SK-MEL-5 (cell line): ENCODE data around the gene GCG. TPM values are rescaled to one million over a fixed set of nuclear protein-coding genes. Genes with fewer than 3 reads are reported as not detected.

Source experiments
- DNase-seq: peaks from one replicate; pipeline ENCODE4 v3.0.0-alpha.2; 2016; ENCODE audit warnings: low read depth, low spot score
- in situ Hi-C: cut with HindIII; loops from 2 replicates; pipeline ENCODE4 v1.10.0; 2016; ENCODE audit warnings: low sequenced_read_pairs, high pct_unique_total_duplicates, low pct_unique_long_range_greater_than_20kb
- polyA plus RNA-seq, 2 experiments: library from polyadenylated mRNA; depleted of rRNA; stranded (reverse); fragments of >200 nt; gene quantifications; 2 replicates each; pipeline ENCODE4 v1.2.3, GENCODE V29; 2015
- total RNA-seq: library from RNA; depleted of rRNA; stranded (reverse); fragments of >200 nt; shearing (Covaris generic); gene quantifications from 2 replicates; pipeline ENCODE4 v1.2.3, GENCODE V29; 2014; rRNA removed

GCG gene
- total RNA-seq, result not detected in 2 replicates
- polyA plus RNA-seq (2015; cell fraction: cytosol; rRNA removed), result not detected in 2 replicates
- polyA plus RNA-seq (2015; cell fraction: nucleus; rRNA removed), result not detected in 2 replicates

DNA sequence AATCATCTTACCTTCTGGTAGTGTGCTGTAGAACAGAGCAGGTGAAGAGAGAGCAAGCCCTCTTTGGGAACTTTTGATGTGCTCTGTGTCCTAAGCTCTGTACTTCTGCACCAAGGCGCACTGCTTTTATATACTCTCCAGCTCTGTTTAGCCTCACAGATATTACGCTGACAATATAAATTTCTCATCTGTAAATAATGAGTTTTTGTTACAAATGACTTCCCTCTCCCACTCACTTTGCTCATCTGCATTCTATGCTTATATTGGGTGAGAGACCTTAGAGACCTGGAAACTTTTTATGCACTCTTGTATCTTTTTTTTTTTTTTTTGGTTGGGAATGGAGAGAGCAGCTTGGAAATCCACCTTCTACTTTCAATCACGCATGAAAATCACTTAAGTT, at the start of gene GCG:
GCG (minus strand) TSS at position 101 of the 400 bp plus-strand sequence. CDS start 3,069 bp downstream, outside the sequence.
- in situ Hi-C loops, result no loop called here
- no peak for DNase-seq

DNA sequence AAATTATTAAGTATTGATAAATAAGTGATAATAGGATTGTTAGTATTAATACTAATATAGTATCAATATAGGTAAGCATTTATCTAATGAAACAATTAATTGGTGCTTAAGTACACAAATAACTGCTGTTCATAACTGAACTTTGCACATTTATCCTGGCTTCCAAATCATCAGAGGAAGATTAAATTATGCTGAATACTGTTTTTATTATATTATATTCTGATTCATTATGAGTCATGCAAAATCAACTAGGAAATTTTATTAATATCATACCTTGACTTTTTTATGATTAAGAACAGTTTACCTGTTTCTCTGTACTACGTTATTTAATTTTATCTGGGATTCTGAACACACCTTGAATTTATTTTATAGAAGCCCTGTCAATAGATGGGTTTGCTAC, 48.6 kb upstream of the GCG start:
- in situ Hi-C loops, result no loop called here
- no peak for DNase-seq

DNA sequence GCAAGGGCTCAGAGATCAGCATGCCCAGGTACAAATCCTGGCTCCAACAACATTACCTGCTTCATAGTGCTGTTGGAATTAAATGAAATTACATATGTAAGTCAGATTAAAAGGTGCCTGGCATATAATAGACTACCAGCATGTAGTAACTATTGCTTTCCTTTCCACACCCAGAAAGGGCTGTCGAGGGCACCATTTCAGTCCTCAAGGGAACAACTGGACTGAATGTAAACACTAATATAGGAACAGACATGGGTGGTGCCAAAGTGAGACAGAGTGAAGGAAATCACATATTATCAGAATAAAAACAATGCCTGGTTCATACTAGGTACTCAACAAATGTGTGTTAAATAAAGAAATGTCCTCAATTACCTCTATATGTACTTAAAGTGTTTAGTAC, 47.9 kb upstream of the GCG start:
- in situ Hi-C loops, result no loop called here
- no peak for DNase-seq

DNA sequence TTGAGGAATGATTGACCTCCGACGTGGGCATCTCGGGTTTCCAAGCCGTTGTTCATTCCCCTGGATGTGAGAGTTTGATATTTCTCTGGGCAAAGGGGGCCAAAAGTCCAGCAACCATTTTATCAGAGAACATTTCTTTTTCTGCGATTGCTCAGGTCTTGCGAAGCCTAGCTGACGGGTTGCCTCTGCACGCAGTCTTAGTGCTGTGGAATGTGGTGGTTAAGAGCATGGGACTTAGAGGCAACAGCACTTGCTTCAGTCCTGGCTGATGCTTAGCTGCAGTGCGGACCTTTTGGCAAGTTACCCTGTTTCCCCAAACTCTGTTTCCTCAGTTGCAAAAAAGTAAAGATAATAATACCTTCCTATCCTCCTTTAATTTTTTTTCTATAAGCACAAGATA, 46.2 kb upstream of the GCG start:
- DNase-seq, result no peak
- in situ Hi-C loops, result no loop called here

DNA sequence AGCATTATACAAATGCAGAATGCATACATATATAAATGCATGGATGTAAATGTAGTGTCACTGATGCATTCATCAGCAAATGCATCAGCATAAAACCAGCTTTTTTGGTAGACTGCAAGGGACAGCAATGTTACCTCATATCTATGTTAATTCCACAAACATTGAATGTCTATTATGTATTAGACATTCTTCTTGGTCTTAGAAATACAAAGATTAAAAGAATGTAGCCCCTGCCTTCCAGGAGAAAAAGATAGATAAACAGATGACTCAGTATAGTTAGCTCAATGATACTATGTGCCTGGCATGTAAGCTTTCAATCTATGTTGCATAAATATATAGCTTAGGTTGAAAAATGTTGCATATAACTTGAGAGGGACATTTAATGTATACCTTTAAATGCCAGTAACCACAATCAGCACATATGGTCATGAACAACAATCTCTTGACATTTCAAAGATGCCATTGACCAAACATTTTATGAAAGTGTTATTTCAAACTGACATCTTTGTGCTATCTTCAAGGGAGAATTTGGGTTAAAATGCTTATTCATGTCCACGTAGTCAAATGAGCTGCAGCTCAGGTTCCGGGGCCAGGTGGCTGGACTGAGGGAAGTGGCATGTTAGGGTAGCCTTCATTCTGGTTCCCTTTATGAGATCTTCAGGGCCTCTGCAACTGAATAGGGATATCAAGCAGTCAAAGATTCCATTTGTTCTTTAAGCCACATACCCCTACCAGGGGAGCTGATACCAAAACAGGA, 45.2 kb upstream of the GCG start:
- in situ Hi-C loops, result no loop called here
- no peak for DNase-seq

DNA sequence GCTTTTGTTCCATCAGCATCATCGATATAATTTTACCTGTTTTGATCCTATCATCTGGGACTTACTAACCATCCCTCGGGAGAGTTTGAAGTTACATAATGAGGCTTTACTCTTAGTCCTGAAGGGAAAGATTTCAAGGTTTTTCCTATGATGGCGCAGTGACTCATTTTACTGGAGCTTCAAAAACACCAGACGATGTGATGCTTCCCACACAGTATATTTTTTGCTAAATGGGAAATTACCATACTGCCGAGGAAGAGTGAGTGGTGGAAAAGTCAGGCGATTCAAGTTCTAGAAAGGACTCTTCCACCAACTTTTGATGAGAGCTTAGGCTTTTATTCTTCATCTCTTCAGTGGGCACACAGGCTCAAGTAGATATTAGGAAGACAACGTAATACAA, 44.6 kb upstream of the GCG start:
- in situ Hi-C loops, result no loop called here
- DNase-seq, result no peak

DNA sequence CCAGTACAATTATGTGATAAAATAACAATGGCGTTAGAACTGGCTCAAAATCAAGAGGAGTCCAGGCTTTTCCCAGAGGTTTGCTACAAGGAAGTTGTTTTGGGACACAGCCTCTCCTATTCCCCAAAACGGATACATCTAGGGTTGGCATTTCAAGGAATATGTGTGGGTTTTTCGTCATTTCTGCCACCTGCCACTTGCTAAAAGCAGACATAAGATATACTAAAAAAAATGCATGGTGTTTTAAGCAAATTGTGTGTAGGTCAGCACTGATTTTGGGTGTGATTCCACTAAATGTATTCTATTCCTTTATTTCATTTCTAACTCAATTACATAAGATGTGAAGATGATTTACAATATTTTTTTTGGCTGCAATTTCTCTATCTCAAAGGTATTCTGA, 36.4 kb upstream of the GCG start:
- no peak for DNase-seq
- in situ Hi-C loops, result no loop called here

DNA sequence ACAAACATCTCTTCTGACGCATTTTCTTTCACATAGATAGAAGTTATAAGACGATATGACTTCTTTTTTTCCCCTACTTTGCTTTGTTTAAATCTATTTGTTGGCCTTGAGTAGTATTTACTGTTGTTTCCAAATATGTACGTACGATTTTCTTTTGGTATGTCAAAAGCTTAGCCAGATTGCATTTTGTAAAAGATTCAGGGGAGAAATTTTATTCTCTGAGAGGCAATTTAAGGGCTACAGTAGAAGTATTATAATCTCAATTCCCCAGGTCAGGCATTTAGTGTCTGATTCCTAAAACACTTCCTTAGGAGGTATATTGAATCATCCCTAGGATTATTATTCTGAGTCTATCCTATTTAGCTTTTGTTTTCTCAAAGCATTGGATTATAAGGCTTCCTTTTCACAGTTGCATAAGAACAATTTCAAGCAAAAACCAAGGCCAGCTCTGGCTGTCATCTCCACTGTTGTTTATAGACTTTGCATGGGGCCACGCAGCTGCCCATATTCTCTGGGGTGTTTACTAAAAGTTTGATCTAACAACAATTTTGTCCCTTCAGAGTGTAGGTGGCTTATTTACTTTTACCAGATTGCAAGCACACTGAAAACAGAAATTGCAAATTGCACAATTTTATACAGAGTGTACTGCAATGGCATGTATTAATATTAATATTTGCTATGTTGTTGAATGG, 33.6 kb upstream of the GCG start:
- no peak for DNase-seq
- in situ Hi-C loops, result no loop called here

DNA sequence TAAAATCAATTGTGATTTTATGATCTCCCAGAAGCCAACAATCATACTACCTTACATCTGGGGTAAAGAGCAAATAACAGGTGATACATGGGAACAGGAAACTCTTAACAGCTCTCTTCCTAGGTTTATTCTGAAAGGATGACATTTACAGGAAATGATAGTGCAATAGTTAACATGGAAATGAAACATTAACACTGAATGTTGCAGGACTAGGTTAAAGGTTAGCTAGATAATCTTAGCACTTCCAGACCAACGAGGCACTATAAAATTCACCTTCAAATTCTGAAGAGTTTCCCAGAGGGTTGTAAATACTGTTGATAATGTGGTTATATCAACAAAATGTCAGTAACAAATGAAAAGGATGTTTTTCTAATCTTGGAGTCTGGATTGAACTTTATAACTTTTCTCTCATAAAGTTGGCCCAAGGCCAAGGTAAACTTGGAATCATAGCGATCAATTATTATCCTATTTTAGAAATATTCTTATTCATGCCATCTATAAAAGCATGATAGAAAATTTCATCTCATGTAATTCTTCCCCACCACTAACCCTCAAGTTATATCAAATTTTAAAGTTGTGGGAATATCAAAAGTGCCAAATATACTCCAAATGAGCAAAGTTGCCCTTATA, 32.9 kb upstream of the GCG start:
- in situ Hi-C loops, result no loop called here
- no peak for DNase-seq

DNA sequence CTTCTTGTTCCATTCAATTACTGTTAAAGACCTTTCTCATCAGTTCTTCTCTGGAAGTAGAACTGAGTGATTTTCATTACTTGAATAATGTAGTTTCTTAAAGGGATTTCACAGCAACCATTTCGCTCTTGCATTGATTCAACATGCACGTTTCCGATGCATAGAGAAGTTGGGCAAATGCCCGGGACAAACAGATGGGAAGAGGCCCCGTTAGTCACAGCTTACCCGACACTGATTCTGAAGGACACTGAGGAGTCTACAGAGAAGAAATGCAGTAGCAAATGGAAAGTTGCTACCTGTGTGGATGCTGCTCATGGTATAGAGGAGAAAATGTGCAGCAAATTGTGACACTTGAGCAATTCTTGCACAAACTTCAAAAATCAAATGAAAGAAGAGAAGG, 32.3 kb upstream of the GCG start:
- no peak for DNase-seq
- in situ Hi-C loops, result no loop called here

DNA sequence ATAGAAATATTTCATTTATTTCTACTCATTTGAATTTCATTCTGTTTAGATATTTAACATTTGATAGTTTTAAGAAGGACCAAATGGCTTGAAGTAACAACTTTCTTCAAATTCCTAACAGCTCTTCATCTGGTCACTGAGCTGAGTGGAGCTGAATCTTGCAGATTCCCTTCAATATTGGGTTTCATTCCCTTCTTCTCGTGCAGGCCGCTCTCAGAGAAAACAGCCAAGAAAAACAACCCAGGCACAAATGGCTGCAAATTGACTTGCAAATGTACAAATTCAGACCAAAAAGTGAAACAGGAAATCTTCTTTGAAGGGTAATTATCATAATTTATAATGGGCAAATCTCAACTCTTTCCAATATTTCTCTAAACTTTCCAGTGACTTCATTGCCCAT, 30.3 kb upstream of the GCG start:
- in situ Hi-C loops, result no loop called here
- DNase-seq, result no peak

DNA sequence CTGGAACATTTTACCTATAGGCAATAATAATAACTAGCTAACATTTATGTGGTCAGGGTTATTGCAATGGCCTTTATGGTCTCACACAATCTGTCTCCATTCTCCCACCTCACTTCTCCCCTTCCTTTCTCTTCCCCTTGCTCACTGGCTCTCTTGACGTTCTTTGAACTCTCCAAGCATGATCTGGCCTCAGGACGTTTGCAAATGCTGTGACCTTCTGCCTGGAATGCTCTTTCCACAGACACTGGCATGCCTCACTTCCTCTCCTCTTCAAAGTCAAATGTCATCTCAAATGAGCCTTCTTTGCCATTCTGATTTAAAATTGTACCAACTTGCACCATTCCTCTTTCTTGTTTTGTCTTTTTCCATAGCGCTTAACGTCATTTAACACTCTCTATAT, 25.3 kb upstream of the GCG start:
- DNase-seq, result no peak
- in situ Hi-C loops, result no loop called here

DNA sequence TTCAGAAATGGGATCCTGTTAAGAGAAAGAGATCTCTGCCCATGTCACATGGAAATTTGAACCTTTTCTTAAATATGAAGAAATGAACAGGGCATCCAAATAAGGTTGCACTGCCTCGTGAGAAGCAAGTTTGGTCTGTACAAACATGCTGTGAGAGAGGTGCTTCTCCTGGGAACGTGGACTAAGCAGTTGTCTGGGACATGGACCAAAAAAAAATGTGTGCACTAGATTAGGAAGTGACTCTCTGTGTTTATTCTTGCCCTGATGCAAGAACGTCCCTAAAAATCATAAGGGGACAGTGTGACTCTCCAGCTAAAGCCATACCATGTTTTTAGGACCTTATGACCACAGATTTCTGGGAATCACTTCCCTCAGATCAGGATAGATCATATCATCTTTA, 23.7 kb upstream of the GCG start:
- in situ Hi-C loops, result no loop called here
- DNase-seq, result no peak

DNA sequence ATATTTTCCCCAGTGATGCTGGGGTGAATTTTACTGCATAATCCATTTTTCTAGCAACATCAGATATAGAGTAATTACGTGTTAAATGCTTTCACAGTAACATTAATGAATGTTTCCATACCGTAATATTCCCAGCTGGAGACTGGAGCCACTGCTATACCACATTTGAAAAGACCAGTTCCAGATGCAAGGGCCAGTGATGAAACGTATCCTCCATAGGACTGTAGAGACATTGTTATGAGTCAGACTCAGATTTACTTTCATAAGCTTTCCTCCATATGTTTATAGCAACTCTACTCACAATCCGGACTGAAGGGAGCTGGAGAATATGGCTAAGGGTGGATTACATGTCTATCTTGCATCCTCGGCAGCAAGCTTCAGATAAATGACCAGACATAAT, 22.7 kb upstream of the GCG start:
- in situ Hi-C loops, result no loop called here
- no peak for DNase-seq

DNA sequence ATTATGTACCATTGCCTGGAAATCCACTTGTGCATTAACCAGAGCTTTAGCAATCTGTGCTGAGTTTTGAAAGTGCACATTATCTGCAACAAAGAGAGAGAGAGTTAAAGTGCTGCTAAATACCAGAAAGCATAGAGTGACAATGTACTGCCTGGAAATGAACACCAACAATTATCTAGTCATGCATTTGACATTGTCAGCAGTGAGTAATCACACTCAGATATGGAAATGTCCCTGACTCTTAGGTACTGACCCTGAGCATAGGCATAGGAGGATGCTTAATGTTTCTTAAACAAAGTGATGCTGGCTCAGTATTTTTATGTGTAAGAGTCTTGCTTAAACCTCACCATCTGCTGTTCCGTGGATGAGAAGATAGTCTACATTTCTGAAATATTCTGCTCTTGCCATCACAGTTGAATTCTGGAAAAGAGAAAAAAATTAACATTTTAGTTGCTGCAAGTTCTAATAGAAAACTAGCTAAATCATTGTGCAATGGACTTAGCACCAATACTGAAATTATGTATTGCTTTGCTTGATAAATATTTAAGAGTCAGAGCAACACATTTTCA, 20.8 kb upstream of the GCG start:
- in situ Hi-C loops, result no loop called here
- DNase-seq, result no peak

DNA sequence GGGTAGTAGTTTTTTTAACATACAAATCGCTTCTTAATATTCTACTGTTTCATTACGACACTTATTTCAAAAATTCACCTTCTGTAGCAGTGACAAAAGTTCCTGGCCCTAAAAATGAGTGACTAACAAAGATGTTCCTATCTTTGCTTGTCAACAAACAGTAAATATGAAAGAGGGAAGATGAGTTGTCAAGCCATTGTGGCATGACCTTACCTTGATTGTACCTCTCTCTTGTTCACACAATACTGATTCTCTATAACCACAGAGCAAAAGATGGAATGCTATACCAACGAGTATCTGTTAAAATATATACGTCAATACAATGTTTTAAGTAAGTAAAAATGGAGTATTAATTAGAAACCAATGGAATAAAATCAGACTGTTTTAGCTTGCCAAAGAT, 14.7 kb upstream of the GCG start:
- DNase-seq, result no peak
- in situ Hi-C loops, result no loop called here

DNA sequence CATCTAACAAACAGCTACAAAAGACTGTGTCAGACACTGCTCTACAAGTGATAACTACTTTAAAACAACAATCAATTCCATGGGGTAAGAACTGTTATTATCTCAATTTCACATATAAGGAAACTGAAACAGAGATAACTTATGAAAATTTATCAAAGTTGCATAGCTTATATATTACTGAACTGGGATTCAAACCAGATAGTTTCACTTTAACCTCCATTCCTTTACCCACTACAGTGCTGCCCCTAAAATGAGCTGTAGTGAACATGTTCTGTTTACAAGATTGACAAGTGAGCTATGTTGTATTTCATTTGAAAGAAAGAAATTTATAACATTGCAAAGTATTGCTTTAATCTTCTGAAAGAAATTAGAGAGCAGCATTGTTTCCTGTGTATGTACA, 14.1 kb upstream of the GCG start:
- in situ Hi-C loops, result no loop called here
- no peak for DNase-seq

DNA sequence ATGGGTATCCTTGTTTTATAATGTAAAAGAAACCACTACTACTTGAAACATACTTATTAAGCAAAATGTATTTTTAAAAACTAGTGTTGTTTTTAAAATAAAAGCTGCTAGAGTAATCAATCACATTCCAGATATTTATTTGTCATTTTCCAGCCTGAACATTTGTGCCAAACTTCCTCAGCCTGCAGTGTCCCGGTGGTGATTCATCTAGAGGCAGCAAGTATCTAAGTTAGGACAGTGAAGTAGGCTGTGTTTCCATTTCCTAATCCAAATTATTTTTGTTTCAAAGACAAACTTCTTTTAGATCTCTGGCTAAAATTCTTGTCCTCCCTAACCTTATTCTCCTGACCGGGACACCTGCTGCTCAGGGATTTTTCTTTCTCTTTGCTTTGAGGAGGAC, 12.8 kb upstream of the GCG start:
- in situ Hi-C loops, result no loop called here
- DNase-seq, result no peak
